Globus pallidus (tissue), 1 donor: ENCODE data around the gene AGK.
"Not testable (repeated sequence)": the region's sequence is repeated elsewhere in the genome, so short reads cannot be mapped to it uniquely, and the experiment has no call there.

ENCODE experiments used
- DNase-seq: peaks from one replicate; pipeline ENCODE4 v3.0.0-alpha.2; 2015; ENCODE audit warnings: low spot score

The AGK gene

DNA sequence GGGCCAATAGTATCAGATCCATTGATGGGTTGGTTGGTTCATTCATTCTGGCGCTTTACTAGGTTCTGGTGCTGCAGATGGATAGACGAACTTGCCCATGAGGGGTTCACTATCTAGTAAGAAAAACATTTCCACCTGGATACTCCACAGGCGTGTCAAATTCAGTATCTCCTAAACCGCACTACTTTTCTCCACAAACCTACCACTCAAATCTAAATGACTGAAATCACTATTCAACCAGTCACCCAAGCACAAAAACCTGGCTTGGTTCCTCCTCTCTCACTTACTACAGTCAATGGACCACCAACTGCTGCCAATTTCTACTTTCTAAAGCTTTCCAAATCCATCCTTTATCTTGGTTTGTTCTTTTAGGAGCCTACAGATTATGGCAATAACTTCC is 572 bp downstream of the AGK start:
- no peak for DNase-seq

DNA sequence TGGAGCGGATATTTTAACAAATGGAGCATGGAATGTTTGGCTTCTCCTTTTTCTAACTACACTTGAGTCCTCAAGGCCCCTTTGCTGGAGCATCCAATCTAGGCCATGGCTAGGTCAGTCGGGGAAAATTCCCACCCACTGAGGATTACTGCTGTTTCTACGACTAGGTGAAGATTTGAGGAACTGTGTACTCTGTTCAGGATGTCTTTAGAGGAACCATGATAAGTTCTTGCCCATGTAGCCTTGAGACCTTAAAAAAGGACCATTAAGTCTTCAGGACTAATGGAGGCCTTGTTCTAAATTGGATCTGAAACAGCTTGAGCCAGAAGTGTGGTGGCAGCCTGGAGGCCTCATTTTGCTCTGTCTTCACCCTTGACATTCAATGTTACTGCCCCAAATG is 6.2 kb downstream of the AGK start:
- no peak for DNase-seq

DNA sequence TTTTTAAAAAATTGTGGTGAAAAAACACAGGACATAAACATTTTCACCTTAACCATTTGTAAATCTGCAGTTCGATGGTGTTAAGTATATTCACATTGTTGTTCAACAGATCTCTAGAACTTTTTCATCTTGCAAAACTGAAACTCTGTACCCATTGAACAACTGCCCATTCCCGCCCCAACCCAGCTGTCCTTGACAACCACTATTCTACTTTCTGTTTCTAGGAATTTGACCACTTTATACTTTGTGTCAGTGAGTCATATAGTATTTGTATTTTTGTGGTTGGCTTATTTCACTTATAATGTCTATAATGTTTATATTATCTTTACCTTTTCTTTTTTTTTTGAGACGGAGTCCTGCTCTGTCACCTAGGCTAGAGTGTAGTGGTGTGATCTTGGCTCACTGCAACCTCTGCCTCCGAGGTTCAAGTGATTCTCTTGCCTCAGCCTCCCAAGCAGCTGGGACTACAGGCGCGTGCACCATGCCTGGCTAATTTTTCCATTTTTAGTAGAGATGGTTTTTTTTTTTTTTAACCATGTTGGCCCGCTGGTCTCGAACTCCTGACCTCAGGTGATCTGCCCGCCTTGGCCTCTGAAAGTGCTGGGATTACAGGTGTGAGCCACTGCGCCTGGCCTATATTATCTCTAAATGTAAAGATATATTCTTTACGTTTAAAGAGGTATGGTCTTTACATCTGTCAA is 6.8 kb downstream of the AGK start:
- not testable (repeated sequence) for DNase-seq

DNA sequence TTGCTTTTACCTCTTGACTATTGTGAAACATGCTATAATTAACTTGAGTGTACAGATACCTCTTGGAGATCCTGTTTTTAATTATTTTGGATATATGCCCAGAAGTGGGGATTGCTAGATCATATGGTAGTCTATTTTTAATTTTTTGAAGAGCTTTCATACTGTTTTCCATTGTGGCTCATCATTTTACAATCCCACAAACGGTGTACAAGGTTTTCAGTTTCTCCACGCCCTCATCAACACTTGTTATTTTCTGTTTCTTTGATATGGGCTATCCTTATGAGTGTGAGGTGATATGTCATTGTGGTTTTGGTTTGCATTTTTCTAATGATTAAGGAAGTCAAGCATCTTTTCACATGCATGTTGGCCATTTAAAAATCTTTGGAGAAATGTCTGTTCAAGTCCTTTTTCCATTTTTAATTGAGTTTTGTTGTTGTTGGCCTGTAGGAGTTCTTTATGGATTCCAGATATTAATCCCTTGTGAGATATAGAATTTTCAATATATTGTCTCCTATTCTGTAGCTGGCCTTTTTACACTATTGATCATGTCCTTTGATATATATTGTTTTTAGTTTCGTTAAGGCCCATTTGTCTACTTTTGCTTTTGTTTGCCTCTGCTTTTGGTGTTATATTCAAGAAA is 7.5 kb downstream of the AGK start:
- no peak for DNase-seq

DNA sequence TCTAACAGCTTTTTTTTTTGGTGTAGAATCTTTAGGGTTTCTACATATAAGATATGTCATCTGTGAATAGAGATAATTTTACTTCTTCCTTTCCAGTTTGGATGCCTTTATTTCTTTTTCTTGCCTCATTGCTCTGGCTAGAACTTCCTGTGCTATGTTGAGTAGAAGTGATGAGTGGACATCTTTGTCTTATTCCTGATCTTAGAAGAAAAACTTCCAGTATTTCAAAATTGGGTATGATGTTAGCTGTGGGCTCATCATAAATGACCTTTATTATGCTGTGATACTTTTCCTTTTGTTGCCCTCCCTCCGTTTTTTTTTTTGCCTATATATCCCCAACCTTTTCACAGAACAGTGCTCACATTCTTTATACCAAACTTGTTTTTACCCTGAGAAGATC is 8.8 kb downstream of the AGK start:
- no peak for DNase-seq

DNA sequence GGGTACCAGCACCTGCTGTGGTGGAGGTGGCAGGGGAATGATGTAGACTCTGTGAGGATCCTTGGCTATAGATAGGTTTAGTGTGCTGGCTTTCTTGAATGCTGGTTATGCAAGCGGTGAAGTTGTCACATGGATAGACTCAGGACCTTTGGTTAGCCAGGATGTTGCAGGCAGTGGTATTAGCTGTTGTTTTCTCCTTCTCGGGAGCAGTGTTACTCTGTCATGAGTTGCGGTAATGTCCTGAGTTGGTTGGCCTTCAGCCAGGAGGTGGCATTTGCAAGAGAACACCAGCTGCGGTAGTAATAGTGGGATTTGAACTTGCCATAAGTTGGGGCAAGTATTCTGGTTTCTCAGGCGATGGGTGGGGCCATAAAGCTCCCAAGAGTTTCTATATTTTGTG is 10.8 kb downstream of the AGK start:
- no peak for DNase-seq

DNA sequence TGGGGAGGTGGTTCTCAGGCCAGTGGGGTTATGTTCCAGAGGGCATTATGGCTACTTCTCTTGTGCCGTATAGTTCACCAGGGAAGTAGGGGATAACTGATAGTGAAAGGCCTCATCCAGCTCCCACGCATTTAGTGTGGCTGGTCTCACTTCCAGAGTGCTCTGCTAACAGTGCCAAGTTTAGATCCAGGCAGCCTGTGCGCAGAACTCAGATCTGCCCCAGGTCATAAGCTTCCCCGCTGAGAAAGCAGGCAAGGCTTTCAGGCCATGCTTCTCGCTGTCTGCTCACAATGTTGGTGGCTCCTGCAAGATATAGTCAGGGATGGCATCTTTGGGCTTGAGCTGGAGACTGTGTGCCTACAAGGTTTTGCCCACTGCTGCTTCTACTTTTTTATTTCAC is 11.3 kb downstream of the AGK start:
- no peak for DNase-seq

DNA sequence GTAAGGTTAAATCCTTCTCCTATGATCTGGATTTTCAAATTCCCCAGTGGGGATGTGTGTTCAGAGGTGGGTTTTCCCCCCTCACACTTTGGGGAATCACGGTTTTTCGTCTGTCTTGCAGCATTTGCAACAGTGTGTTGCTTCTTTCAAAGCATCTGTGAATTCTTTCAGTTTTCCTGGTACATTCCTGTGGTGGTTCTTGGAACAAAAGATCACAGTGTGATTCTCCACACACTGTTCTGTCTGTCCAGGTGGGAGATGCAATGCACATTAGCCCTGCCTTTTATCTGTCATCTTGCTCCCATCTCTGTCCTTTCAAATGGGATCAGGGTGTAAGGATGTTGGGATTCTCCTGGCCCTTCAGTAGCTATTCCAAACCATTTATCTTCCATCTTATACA is 11.8 kb downstream of the AGK start:
- DNase-seq = no peak

DNA sequence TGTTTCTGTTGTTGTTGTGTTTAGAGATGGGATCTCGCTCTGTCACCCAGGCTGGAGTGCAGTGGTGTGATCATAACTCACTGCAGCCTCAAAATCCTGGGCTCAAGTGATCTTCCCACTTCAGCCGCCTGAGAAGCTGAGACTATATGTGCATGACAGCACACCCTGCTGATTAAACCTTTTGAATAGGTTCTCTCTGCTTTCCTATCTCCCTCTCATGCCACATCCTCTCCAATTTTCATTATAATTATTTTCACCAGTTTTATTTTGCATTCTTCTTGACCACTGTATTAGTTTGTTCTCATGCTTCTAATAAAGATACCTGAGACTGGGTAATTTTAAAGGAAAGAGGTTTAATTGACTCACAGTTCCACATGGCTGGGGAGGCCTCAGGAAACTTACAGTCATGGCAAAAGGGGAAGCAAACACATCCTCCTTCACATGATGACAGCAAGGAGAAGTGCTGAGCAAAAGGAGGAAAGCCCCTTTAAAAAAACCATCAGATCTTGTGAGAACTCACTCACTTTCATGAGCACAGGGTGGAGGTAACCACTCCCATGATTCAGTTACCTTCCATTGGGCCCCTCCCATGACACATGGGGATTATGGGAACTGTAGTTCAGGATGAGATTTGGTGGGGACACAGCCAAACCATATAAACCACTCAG is 12.9 kb downstream of the AGK start:
- no peak for DNase-seq

DNA sequence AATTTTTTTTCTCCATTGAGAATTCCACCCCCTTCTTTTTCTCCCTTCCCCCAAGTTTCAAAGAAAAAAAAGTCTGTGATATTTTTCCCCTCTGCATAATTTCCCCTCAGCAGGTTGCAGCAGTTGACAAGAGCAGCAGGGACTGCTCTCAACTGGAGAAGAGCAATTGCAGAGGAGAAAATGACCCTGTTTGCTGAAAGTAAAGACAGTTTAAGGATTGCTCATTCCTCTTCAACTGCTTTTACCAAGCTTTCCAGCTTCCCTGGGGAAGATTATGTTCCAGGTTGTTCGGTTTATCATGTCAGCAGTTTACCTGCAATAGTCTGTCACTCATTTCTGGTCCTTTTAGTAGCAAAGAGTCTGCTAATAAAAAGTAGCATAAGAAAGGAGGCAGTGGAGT is 16.2 kb downstream of the AGK start:
- no peak for DNase-seq

DNA sequence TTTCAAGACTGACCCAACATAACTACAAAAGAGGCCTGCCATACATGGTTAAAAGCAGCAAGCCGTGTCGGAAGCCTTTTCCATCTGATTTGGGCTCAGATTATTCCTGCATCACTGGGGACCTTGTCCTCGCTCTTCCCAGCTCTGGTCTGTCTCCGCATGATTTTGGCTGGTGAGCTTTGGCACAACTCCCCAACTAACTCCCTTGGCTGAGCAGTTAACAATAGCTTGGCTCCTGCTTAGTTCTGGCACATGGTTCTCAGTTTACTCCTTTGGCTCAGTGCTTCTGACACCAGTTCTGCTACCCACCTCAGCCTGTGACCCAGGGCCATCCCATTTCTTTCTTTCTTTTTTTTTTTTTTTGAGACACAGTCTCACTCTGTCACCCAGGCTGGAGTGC is 17.0 kb downstream of the AGK start:
- DNase-seq = peak; percentile 31

DNA sequence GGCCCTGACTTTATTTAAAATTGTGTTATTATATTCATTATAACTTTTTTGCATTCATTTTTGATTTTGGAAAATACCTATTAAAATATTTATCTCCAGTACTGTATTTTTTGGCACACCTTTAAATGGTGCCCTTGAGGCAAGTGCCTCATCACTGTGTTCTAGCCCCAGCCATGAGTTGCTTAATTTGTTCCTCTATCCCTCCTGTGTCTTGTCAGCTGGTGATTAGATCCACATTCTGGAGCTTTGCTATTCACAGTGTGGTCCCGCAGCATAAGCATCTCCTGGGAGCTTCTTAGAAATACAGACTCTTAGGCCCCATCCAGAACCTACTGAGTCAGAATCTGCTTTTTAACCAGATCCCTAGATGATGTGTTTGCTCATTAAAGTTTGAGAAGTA is 19.8 kb downstream of the AGK start:
- no peak for DNase-seq

DNA sequence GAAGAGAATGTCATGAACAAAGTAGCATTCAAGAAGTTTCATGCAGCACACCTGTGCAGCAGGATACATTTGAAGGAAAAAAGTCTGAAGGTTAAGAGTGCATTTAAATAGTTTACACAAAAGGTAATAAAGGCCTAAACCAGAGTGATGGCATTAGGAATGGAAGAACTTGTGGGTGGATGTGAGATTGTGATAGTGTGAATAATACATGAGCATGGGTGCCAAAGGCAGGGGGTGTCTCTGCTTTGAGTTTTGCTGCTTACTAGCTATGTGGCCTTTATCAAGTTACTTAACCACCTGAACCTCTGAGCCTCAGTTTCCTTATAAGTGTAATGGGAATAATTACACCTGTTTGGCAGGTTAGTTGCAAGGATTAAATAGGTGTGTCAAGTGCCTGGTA is 21.0 kb downstream of the AGK start:
- no peak for DNase-seq

DNA sequence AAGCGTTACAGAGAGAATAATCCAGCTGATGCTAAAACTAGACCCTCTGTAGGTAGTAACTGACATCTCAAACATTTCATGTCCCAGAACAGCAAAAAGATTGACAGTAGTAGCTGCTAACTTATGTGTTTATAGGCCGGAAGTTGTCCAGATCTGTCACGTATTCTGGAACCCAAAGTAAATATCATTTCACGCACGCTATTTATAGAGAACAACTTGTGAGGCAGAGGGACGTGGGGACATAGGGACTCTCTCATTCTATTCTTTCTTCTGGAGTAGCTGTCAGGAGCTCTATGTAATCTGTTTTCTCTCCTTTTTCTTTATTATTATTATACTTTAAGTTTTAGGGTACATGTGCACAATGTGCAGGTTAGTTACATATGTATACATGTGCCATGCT is 22.3 kb downstream of the AGK start:
- DNase-seq = no peak

DNA sequence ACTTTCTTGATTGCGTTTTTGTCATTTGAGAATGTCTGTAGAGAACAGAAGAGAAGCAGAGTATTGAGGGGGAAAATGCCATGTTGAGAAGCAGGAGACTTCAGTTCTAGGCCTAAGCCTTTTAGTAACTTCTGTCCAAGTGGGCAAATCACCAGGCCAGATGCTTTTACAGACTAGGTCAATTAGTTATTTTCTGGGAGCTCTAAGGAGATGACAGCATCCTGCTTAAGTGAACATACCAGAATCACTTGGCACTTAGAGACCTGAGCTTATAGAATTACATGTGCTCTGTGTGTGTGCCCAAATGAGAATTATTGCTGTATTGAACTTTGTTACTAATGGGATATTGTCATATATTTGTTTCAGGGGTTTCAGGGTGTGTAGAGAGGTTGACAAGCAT is 24.0 kb downstream of the AGK start:
- DNase-seq = no peak

DNA sequence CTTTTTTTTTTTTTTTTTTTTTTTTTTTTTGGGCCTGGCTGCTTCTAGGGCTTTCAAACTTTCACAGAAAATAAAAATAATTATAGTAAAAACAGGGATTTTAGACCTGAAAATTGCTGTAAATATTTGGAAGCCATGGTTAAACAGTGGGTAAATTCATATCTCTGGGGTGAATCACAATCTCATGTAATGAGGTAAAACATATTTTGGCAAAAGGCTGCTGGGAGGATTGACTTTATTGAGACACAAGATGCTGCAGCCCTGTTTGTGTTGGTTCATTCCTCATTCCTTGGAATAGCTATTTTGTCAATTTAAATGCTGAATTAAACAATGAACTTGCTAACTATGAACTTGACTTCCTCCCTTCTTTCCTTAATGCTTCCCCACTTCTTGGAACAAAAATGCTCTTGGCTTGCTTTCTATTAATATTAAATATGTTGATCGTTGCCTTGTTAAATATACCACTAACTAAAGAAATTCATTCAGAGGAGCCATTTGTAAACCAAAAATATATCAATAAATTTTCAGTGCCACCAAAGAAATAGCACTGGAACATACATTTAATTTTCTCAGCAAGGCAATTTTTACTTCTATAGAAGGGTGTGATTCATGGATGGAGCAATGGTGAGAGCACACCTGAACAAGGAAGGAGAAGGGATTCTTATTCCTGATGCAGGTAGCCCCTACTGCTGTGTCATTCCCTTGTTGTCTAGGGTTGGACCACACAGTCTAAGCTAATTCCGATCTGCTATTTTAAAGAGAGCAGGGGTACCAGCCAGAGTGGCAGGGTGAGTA is 24.6 kb downstream of the AGK start:
- DNase-seq = no peak

DNA sequence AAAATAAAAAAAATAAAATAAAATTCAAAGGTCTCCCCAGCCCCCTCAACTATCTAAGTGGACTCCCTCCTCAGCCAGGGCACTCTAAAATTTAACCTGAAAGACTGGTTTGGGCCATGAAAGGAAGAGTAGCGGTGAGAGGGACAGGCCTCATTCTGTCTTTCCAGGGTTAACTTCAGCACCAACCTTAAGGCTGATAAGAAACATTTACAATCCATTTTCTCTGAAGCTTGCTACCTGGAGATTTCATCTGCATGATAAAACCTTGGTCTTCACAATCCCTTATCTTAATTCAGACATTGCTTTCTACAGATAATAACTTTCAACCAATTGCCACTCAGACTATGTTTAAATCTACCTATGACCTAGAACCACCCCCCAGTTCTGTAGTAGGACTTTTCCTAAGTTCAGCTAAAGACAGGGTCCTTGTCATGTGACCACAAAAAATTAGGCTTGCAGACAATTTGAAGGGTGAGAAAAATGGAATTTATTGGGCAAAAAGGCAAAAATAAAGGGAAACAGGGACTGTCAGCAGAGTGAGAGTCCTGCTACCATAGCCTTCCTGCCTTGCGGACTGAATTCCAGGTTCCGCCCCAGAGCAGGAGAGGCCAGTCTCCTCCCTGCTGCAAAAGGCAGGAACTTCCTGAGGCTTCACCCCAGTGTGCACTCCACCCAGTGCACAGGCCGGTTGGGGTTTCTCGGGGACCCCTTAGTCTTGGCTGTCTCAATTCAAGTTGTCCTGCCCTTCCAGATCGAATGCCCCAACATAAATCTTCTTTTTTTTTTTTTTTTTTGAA is 26.0 kb downstream of the AGK start:
- no peak for DNase-seq

DNA sequence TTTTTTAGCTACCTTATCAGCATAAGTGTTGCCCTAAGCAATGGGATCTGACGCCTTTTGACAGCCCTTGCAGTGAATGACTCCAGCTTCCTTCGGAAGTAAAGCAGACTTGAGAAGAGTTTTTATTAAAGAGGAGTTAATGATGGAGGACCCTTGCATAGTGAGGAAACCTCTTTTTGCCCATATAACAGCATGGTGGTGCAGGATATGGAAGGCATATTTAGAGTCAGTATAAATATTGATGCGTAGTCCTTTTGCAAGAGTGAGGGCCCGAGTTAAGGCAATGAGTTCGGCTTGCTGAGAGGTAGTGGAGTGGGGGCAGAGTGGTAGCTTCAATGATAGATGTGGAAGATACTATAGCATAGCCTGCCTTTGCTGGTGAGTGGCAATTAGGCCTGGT is 28.7 kb downstream of the AGK start:
- DNase-seq = not testable (repeated sequence)

DNA sequence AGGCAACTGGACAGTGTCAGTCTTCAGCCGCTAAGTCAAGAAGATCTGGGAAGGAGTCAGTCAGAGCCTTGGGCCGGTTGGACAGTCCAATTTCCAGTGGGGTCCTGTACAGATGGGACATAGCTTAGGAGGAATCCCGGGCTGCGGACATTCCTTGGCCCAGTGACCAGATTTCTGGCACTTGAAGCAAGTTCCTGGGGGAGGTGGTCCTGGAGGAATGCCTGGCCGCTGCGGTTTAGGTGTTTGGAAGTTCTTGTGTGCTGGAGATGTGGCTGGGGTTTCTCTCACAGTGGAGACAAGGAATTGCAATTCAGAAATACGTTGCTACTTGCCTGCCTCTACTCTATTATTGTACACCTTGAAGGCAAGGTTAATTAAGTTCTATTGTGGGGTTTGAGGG is 30.9 kb downstream of the AGK start:
- DNase-seq = not testable (repeated sequence)

DNA sequence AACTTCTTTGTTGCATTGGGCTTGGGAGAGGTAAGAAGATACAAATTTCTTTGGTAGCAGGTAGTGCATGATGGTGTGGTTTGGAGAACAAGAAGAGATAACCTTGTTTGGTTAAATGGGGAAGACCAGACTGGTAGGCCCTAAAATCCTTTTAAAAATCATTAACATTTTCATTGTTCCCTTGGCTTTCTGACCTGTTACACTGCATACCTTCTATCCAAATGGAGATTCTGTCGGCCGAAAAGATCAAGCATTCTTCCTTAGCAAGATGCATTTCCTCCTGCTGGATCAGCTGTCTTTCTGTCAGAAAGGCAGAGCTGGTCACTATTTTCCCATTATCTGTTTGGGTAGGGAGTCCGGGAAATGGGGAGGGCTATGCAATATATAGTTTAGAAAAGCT is 33.7 kb downstream of the AGK start:
- no peak for DNase-seq

DNA sequence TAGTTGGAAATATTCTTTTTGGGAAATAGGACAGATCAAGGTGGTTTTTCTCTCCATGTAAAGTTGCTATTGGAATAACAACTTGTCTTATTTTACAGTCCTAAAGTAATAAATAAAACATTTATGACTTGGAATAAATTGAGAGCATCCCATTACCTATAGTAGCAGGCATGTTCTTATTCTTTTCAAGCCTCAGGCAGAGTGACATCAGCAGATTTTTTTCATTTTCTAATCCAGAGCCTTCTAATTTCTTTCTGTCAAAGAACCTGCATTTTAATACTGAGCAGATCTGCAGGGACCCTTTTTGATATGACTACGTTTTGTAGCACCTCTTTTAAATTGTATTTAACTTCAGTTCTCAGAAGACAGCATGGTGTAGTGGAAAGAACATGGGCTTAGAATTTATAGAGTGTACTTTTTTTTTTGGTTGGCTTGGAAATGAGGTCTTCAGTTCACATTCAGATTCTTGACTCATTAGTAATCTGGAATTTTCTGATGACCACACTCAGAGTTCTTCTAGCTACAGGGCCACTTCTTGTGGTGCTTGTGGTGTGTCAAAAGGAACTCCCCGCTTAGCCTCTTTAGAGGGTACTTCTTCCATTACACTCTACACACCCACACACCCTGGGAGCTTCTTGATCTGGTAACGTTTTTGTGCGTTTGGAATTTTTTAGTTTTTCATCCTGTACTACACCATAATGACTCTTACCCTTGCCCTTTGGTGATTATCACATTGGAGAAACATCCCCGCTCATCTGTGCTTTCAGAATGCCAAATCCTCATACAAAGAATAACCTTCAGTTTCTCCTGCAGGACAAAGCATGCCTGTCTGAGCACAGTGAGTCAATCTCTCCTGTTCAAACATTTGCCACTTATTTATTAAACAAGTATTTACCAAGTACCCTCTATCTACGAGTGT is 34.6 kb downstream of the AGK start:
- DNase-seq = no peak
